GM13977 (cell line): ENCODE measurements around the gene TLCD4.

Experiments used
- DNase-seq: peaks from one replicate; pipeline ENCODE4 v3.0.0; 2012; ENCODE audit warnings: low spot score
- in situ Hi-C: fragments of 300-500 bp; cut with MboI; formaldehyde crosslinking; loops from one replicate; pipeline ENCODE4 v1.12.0; 2022; ENCODE audit warnings: low sequenced_read_pairs, low pct_unique_long_range_greater_than_20kb, mixed read lengths, inconsistent platforms; ENCODE audit not compliant: unreplicated experiment
- TF ChIP-seq, protein P1 (sequence below): IDR thresholded peaks from 2 replicates; pipeline ENCODE4 v1.5.1; 2012; ENCODE audit warnings: mild to moderate bottlenecking, control low read depth; ENCODE audit not compliant: insufficient read depth; ENCODE audit errors: extremely low read depth, missing control alignments

Gene TLCD4

GRCh38 chr1:95117207-95118066, at the start of gene TLCD4:
TSS of gene TLCD4 (plus strand) at chr1:95117355. CDS start at chr1:95143902, 26,547 bp downstream.
- in situ Hi-C loops: no loop called here
- peak; percentile 60 for DNase-seq
- TF ChIP-seq, protein P1, sequence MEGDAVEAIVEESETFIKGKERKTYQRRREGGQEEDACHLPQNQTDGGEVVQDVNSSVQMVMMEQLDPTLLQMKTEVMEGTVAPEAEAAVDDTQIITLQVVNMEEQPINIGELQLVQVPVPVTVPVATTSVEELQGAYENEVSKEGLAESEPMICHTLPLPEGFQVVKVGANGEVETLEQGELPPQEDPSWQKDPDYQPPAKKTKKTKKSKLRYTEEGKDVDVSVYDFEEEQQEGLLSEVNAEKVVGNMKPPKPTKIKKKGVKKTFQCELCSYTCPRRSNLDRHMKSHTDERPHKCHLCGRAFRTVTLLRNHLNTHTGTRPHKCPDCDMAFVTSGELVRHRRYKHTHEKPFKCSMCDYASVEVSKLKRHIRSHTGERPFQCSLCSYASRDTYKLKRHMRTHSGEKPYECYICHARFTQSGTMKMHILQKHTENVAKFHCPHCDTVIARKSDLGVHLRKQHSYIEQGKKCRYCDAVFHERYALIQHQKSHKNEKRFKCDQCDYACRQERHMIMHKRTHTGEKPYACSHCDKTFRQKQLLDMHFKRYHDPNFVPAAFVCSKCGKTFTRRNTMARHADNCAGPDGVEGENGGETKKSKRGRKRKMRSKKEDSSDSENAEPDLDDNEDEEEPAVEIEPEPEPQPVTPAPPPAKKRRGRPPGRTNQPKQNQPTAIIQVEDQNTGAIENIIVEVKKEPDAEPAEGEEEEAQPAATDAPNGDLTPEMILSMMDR: no peak

- DNase-seq: no peak
- in situ Hi-C loops: no loop called here
- TF ChIP-seq, protein P1: no peak
These were observed 49.6 kb upstream of the TLCD4 start for GRCh38 chr1:95067568-95067967.

DNA sequence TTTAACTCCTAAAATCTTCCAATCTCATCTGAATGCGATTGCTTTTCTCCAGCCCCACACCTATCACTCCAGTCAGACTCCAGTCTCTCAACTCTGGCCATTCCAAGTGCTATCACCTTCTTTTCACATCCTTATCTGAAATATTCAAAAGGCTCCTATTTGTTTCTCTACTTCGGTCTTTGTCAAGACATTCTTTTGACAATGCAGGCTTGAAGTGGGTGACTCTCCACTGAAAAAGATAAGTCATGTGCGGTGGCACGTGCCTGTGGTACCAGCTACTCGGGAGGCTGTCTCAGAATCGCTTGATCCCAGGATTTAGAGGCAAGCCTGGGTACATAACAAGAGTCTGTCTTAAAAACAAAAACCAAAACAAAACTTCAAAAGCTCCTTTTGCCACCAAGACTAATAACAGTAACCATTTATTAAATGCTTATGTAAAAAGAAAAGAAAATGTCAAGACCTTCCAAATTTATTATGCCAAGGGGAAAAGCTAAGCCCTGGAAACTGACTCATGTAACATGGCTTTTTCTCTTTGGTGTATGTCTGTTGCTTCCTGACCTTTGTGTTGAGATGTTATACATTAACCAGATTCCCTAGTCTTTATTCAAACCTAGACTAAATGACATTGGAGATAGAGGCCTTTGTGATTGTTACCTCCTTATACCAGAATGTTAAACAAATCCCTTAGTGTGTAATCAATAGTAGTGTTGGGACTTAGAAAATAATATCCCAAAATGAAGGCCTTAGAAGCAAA, 48.0 kb upstream of the TLCD4 start:
- TF ChIP-seq, protein P1: no peak
- no peak for DNase-seq
- in situ Hi-C loops: no loop called here

DNA sequence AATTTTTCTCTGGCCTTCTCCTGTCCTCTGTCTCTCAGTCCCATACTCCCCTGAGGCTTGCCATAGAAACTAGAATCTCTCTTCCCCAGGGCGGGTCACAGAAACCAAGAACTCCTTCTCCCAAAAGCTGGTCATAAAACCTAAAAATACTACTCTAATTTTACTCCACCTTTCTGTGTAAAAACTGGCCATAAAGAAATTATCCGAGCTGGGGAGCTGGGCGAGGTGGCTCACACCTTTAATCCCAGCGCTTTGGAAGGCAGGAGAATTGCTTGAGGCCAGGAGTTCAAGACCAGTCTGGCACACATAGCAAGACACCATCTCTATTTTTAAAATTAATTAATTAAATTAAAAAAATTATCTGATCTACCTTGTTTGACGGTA, 47.5 kb upstream of the TLCD4 start:
- no peak for DNase-seq
- in situ Hi-C loops: no loop called here
- TF ChIP-seq, protein P1: no peak

DNA sequence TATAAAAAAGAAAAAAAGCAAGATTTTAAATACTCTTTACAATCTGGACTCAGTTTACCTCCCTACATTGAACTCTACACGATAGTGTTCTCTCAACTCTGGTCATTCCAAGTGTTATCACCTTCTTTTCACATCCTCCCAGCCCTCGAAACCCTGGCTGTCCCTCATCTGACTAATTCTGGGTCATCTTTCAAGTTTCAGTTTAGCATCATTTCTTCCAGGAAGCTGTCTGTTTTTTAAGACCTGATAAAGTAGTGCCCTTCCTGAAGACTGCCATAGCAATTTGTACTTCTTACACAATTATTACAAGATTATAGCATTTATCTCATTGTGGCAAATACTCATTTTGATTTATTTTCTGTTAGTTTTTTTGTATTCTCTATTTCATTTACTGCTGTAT, 45.6 kb upstream of the TLCD4 start:
- TF ChIP-seq, protein P1: no peak
- DNase-seq: no peak

GRCh38 chr1:95072117-95072516, 45.0 kb upstream of the TLCD4 start:
- in situ Hi-C loops: no loop called here
- TF ChIP-seq, protein P1: no peak

More for the DNA sequence above, 45.6 kb upstream of the TLCD4 start:
- in situ Hi-C loops: no loop called here

More at GRCh38 chr1:95072117-95072516, 45.0 kb upstream of the TLCD4 start:
- no peak for DNase-seq
